HUES6 (cell line): Measurements from ENCODE around the gene CDHR1.

Experiments
- H3K27ac ChIP-seq: 2 replicates; pipeline ENCODE4 v1.7.0; 2013; ENCODE audit warnings: low read depth, mild to moderate bottlenecking, low read length, inconsistent platforms
- H3K27me3 ChIP-seq: 2 replicates; pipeline ENCODE4 v1.6.1; 2013; ENCODE audit warnings: low read length; ENCODE audit not compliant: control insufficient read depth, insufficient read depth
- H3K36me3 ChIP-seq: 2 replicates; pipeline ENCODE4 v1.6.1; 2013; ENCODE audit warnings: low read length; ENCODE audit not compliant: control insufficient read depth, insufficient read depth
- H3K4me1 ChIP-seq: 2 replicates; pipeline ENCODE4 v1.6.1; 2013; ENCODE audit warnings: low read length; ENCODE audit not compliant: control insufficient read depth, insufficient read depth
- H3K4me3 ChIP-seq: 2 replicates; pipeline ENCODE4 v1.5.1; 2013; ENCODE audit warnings: low read depth, low read length
- H3K9ac ChIP-seq: one replicate; pipeline ENCODE4 v1.6.1; 2013; ENCODE audit warnings: mild to moderate bottlenecking, low read length
- H3K9me3 ChIP-seq: 2 replicates; pipeline ENCODE4 v1.6.1; 2013; ENCODE audit warnings: low read depth, low read length; ENCODE audit not compliant: control insufficient read depth, insufficient read depth

CDHR1 gene

GRCh38 chr10:84212014-84212413 lies 17.7 kb downstream of the CDHR1 start:
- Histone ChIP-seq H3K9ac (no peak overlapping the region), H3K27ac (no peak overlapping the region), H3K27me3 (0 out of 2 replicates have a peak, but pooled peaks cover 5% of the 10 kb centered on the region), H3K4me1 (no peaks in the 10 kb centered on the region), H3K36me3 (no peaks in the 10 kb centered on the region), H3K4me3 (no peak overlapping the region), H3K9me3 (no peaks in the 10 kb centered on the region)

- H3K27me3 ChIP-seq = no peaks in the 10 kb centered on the region
- no peak overlapping the region for H3K9ac ChIP-seq
- H3K4me3 ChIP-seq = no peak overlapping the region
- no peak overlapping the region for H3K27ac ChIP-seq
- no peaks in the 10 kb centered on the region for H3K36me3 ChIP-seq
- H3K4me1 ChIP-seq = no peaks in the 10 kb centered on the region
- no peaks in the 10 kb centered on the region for H3K9me3 ChIP-seq
These were observed 18.7 kb downstream of the CDHR1 start for GRCh38 chr10:84213076-84213475.

- H3K27me3 ChIP-seq = no peaks in the 10 kb centered on the region
- H3K4me3 ChIP-seq = no peak overlapping the region
- no peak overlapping the region for H3K27ac ChIP-seq
- H3K36me3 ChIP-seq = no peaks in the 10 kb centered on the region
- no peaks in the 10 kb centered on the region for H3K9me3 ChIP-seq
- H3K9ac ChIP-seq = no peak overlapping the region
- H3K4me1 ChIP-seq = no peaks in the 10 kb centered on the region
These were observed 19.8 kb downstream of the CDHR1 start for GRCh38 chr10:84214046-84214572.

GRCh38 chr10:84214612-84215235 lies 20.4 kb downstream of the CDHR1 start:
- no peaks in the 10 kb centered on the region for H3K9me3 ChIP-seq
- H3K4me3 ChIP-seq = no peak overlapping the region
- no peak overlapping the region for H3K27ac ChIP-seq
- no peaks in the 10 kb centered on the region for H3K27me3 ChIP-seq
- no peaks in the 10 kb centered on the region for H3K36me3 ChIP-seq
- H3K9ac ChIP-seq = no peak overlapping the region
- H3K4me1 ChIP-seq = no peaks in the 10 kb centered on the region

- Histone ChIP-seq H3K4me1 (no peaks in the 10 kb centered on the region), H3K9ac (no peak overlapping the region), H3K27ac (no peak overlapping the region), H3K36me3 (no peaks in the 10 kb centered on the region), H3K27me3 (no peaks in the 10 kb centered on the region), H3K4me3 (no peak overlapping the region), H3K9me3 (no peaks in the 10 kb centered on the region)
These were observed 22.5 kb downstream of the CDHR1 start for GRCh38 chr10:84216834-84217233.

- Histone ChIP-seq H3K4me1 (no peaks in the 10 kb centered on the region), H3K27ac (no peak overlapping the region), H3K9ac (no peak overlapping the region), H3K27me3 (no peaks in the 10 kb centered on the region), H3K9me3 (no peaks in the 10 kb centered on the region), H3K4me3 (no peak overlapping the region), H3K36me3 (no peaks in the 10 kb centered on the region)
These were observed 23.4 kb downstream of the CDHR1 start for GRCh38 chr10:84217746-84218145.

- no peaks in the 10 kb centered on the region; the same call in 1 of the 2 replicates for H3K27me3 ChIP-seq
- no peaks in the 10 kb centered on the region for H3K4me1 ChIP-seq
- no peak overlapping the region for H3K9ac ChIP-seq
- no peaks in the 10 kb centered on the region for H3K9me3 ChIP-seq
- H3K4me3 ChIP-seq = no peak overlapping the region
- H3K27ac ChIP-seq = no peak overlapping the region
- no peaks in the 10 kb centered on the region for H3K36me3 ChIP-seq
These were observed 27.6 kb downstream of the CDHR1 start for GRCh38 chr10:84221916-84222315.

- H3K27me3 ChIP-seq = peaks cover 3% of the 10 kb centered on the region; the same call in 1 of the 2 replicates
- no peak overlapping the region for H3K27ac ChIP-seq
- H3K4me1 ChIP-seq = no peaks in the 10 kb centered on the region
- no peaks in the 10 kb centered on the region for H3K9me3 ChIP-seq
- no peak overlapping the region for H3K4me3 ChIP-seq
- no peak overlapping the region for H3K9ac ChIP-seq
- H3K36me3 ChIP-seq = no peaks in the 10 kb centered on the region
These were observed 30.2 kb downstream of the CDHR1 start for GRCh38 chr10:84224411-84225028.

- no peak within 1 kb of the TSS for H3K4me3 ChIP-seq
- no peak within 1 kb of the TSS for H3K9ac ChIP-seq
- H3K27me3 ChIP-seq = peaks cover 3% of the 10 kb centered on the region; the same call in 1 of the 2 replicates
- H3K27ac ChIP-seq = no peak within 1 kb of the TSS
- no peaks in the 10 kb centered on the region for H3K36me3 ChIP-seq
- H3K9me3 ChIP-seq = no peaks in the 10 kb centered on the region
- no peaks in the 10 kb centered on the region for H3K4me1 ChIP-seq
These were observed 31.3 kb downstream of the CDHR1 start, which contains the start of gene LRIT2 for GRCh38 chr10:84225427-84226173. LRIT2 (minus strand) TSS chr10:84225544; CDS start chr10:84225520, 24 bp downstream.

GRCh38 chr10:84226616-84227015 lies 32.3 kb downstream of the CDHR1 start:
- Histone ChIP-seq H3K4me3 (no peak overlapping the region), H3K27ac (no peak overlapping the region), H3K27me3 (peaks cover 3% of the 10 kb centered on the region; the same call in 1 of the 2 replicates), H3K9ac (no peak overlapping the region), H3K9me3 (no peaks in the 10 kb centered on the region), H3K4me1 (no peaks in the 10 kb centered on the region), H3K36me3 (no peaks in the 10 kb centered on the region)

GRCh38 chr10:84227810-84228209 lies 33.5 kb downstream of the CDHR1 start:
- H3K27me3 ChIP-seq = peaks cover 3% of the 10 kb centered on the region; the same call in 1 of the 2 replicates
- no peaks in the 10 kb centered on the region for H3K9me3 ChIP-seq
- H3K4me1 ChIP-seq = no peaks in the 10 kb centered on the region
- no peak overlapping the region for H3K27ac ChIP-seq
- no peak overlapping the region for H3K9ac ChIP-seq
- H3K4me3 ChIP-seq = no peak overlapping the region
- no peaks in the 10 kb centered on the region for H3K36me3 ChIP-seq
